HS-5 (cell line): ENCODE data around the gene DGCR6.
"Not testable (repeated sequence)": the region's sequence is repeated elsewhere in the genome, so short reads cannot be mapped to it uniquely, and the experiment has no call there.

Experiments used
- DNase-seq: peaks from one replicate; pipeline ENCODE4 v3.0.0-alpha.2; 2012; ENCODE audit warnings: low read depth

The DGCR6 gene

GRCh38 chr22:18960166-18960820 lies 54.2 kb downstream of the DGCR6 start:
- not testable (repeated sequence) for DNase-seq

- DNase-seq: not testable (repeated sequence)
Observed at GRCh38 chr22:18961201-18961600, 55.1 kb downstream of the DGCR6 start.
